HG03135 (cell line): ENCODE data around the gene ACSL3.

Experiments used
- ATAC-seq: cut with Tn5 transposase; IDR thresholded peaks from one replicate; pipeline ENCODE4 v1.9.1; 2021; ENCODE audit warnings: mild to moderate bottlenecking, moderate library complexity; ENCODE audit not compliant: unreplicated experiment

Gene ACSL3

GRCh38 chr2:222878877-222879603 is 18.2 kb downstream of the ACSL3 start:
- ATAC-seq, result no peak

GRCh38 chr2:222879604-222879933 is 18.7 kb downstream of the ACSL3 start:
- no peak for ATAC-seq

DNA sequence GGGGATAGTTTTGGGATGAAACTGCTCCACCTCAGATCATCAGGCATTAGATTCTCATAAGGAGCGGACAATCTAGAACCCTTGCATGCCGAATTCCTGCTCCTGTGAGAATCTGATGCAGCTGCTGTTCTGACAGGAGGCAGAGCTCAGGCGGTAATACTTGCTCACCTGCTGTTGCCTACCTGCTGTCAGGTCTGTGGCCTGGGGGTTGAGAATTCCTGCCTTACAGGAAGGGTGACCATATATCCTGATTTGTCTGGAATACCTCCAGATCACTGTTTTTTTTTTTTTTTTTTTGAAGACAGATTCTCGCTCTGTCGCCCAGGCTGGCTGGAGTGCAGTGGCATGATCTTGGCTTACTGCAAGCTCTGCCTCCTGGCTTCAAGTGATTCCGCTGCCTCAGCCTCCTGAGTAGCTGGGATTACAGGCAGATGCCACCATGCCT is 21.7 kb downstream of the ACSL3 start:
- no peak for ATAC-seq

- no peak for ATAC-seq
These were observed 22.6 kb downstream of the ACSL3 start for GRCh38 chr2:222883420-222883819.

- no peak for ATAC-seq
These were observed 23.4 kb downstream of the ACSL3 start for GRCh38 chr2:222884114-222884771.

- no peak for ATAC-seq
These were observed 24.1 kb downstream of the ACSL3 start for GRCh38 chr2:222884805-222885424.

- no peak for ATAC-seq
These were observed 26.3 kb downstream of the ACSL3 start for GRCh38 chr2:222887124-222887523.

DNA sequence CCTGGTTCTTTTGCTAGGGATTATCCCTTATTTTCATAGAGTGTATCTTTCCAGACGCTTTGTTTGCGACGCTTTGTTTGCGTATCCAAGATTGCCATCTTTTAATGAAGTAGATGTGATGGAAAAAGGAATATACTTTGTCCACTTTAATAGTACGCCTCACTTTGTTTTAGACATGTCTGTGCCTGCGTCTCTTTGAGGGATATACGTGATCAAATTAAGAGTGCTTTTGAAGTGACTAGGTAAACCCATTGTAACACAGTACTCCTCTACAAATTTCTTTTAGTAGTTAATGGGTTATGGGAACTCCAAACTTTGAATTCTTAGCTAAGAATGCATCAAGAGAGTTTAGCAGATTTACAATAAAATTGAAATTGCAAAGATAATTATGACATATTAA is 27.9 kb downstream of the ACSL3 start:
- ATAC-seq, result no peak

GRCh38 chr2:222891890-222892289 is 31.1 kb downstream of the ACSL3 start:
- no peak for ATAC-seq

DNA sequence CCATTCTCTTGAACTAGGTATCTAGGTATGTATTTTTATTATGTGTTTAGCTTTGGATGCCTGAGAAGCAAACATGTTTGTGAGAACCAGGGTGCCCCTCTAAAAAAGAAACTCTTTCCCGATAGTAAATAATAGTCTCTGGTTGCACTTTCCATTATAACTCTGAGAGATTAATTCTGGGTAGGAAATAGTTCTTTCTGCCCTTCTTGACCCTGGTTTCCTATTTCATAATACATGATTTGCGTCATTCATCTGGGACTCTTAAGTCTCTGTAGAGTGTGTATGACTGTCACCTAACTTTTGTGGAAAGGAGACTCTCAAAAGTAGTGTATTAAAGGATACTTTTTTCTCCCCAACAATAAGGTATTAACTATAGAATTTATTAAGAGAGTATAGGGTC is 31.5 kb downstream of the ACSL3 start:
- ATAC-seq, result no peak

GRCh38 chr2:222892761-222893160 is 31.9 kb downstream of the ACSL3 start:
- no peak for ATAC-seq

DNA sequence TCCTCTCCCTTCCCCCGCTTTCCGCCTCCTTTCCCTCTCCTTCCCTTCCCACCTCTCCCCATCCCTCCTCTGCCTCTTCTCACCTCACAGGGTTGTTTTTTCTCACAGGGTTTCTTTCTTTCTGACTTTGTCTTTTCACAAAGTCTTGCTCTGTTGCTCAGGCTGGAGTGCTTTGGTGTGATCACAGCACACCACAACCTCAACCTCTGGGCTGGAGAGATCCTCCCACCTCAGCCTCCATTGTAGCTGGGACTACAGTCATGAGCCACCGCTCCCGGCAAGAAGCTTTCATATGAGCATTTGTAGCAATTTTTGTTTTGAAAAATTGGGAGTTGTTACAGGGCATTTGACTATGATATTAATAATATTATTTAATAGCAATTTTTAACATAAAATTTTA is 32.9 kb downstream of the ACSL3 start:
- ATAC-seq, result no peak

GRCh38 chr2:222895144-222895543 is 34.3 kb downstream of the ACSL3 start:
- no peak for ATAC-seq

GRCh38 chr2:222897898-222898297 is 37.1 kb downstream of the ACSL3 start:
- no peak for ATAC-seq

- ATAC-seq, result no peak
These were observed 38.8 kb downstream of the ACSL3 start for GRCh38 chr2:222899413-222900181.

GRCh38 chr2:222900354-222900753 is 39.5 kb downstream of the ACSL3 start:
- no peak for ATAC-seq

- ATAC-seq, result no peak
These were observed 41.8 kb downstream of the ACSL3 start for GRCh38 chr2:222902660-222903059.

GRCh38 chr2:222903234-222904220 is 42.7 kb downstream of the ACSL3 start:
- ATAC-seq, result peak; percentile 90

DNA sequence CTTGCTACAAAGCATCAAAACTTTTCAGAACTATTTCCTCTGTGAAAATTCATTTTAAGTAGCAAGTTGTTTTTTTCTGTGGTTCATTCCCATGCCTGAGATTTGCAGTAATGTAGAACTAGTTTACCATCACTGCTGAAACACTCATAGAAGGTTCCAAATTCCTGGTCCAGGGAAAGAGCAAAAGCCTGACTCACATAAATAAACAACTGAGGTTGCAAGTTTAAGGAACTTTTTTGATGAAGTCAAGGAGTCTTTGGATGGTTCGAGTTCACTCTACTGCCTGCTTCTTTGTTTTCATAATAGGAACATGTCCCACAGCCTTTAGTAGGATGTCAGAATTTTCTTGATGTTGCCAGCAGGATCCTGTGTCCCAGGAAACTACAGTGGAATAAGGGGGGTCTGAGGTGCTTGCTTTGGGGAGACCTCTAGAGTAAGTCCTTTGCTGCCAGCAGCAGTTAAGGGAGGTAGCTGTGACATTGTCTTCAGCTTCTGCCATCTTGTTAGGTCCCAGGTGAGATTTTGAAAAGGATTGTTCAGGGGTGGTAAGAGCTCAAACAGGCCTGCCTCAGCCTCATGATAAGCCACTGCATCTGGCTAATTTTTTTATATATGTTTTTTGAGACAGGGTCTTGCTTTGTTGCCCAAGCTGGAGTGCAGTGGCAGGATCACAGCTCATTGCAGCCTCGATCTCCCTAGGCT is 43.9 kb downstream of the ACSL3 start:
- ATAC-seq, result no peak

DNA sequence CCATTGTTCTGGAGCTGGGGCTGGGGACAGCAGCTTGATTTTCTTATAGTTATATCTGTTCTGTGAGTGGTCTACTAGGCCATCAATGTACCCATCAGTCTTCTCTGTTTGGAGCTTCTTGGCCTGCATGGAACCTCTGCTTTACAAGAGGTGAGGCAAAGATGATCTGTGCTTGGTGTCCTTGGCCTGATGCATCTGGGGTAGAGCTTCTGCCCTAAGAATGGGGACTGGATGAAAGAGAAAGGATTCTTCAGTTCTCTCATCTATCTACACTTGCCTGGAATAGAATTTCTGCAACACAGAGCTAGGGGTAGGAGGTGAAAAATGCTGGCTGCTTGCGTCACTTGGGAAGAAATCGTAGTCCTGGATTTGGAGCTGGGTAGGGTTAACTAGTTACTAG is 46.2 kb downstream of the ACSL3 start:
- no peak for ATAC-seq
